GM18873 (cell line): ENCODE data around the gene DDAH1.
"Not testable (repeated sequence)": the region's sequence is repeated elsewhere in the genome, so short reads cannot be mapped to it uniquely, and the experiment has no call there.

ENCODE experiments used
- ATAC-seq: cut with Tn5 transposase; IDR thresholded peaks from one replicate; pipeline ENCODE4 v1.9.1; 2021; ENCODE audit warnings: mild to moderate bottlenecking, moderate library complexity, moderate number of reproducible peaks; ENCODE audit not compliant: unreplicated experiment, low FRiP score

DDAH1 gene

GRCh38 chr1:85465099-85465785 is at the start of gene DDAH1:
Gene DDAH1, minus strand, starts transcription at chr1:85465159. Its CDS starts 114 bp downstream, at chr1:85465045.
- no peak for ATAC-seq

GRCh38 chr1:85513998-85514397 is 49.0 kb upstream of the DDAH1 start:
- ATAC-seq: not testable (repeated sequence)

GRCh38 chr1:85504417-85504816 is 39.5 kb upstream of the DDAH1 start:
- ATAC-seq: no peak

- no peak for ATAC-seq
Observed at GRCh38 chr1:85502625-85503083, 37.7 kb upstream of the DDAH1 start.

GRCh38 chr1:85502171-85502570 is 37.2 kb upstream of the DDAH1 start:
- no peak for ATAC-seq

DNA sequence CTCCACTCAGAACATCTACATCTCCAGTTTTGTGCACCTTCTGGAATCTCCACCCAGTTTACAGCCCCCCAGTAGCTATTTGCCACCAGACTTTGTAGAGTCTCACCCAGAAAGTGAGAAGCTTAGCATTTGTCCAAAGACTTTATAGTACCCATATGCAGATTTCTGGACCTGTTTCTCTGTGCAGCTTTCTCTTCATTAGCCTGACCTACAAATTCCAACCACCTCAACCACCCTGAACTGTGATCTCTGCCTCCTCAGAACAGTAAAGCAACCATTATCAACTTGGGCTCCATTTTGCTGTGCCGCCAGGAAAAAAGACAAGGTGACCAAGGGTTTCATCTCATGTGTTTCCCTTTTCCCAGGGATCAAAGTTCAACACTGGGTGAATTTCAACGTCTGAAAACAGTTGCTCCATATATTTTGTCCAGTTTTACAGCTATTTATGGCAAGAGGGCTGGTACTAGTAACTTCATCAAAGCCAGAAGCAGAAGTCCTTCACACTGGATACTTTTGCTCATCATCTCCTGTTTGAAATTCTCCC is 36.5 kb upstream of the DDAH1 start:
- ATAC-seq: no peak

DNA sequence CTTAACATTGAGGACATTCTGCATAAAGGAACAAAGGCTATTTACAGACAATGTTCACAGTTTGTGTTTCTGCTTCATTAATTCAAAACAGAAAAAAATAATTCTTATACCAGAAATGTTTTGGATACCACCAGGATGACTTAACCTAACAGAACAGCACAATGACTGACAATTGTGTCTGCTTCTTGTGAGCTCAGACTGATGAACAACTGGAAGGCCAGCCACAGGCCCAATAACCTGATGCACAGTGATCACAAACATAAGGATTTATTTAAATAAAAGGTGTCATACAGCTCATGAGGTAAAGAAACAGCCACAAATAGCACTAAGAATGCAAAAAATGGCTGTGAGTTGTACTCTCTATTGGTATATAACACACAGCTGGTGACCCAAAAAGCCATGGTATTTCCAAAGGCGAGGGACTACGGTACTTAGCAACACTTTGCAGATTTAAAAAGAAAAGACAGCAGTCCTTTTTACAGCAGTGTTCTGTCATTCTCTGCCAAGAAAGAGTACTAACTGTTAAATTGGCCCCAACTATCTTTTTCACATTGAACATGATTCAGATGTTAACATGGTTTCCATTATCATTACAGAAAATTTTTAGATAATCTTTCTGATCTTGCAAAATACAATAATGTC is 32.1 kb upstream of the DDAH1 start:
- no peak for ATAC-seq

- no peak for ATAC-seq
Observed at GRCh38 chr1:85495556-85495955, 30.6 kb upstream of the DDAH1 start.

GRCh38 chr1:85494904-85495266 is 29.9 kb upstream of the DDAH1 start:
- no peak for ATAC-seq

GRCh38 chr1:85494074-85494903 is 29.3 kb upstream of the DDAH1 start:
- no peak for ATAC-seq

GRCh38 chr1:85490270-85490985 is 25.5 kb upstream of the DDAH1 start:
- ATAC-seq: no peak

GRCh38 chr1:85488126-85488525 is 23.2 kb upstream of the DDAH1 start:
- ATAC-seq: no peak

GRCh38 chr1:85485516-85485915 is 20.6 kb upstream of the DDAH1 start:
- ATAC-seq: no peak

- ATAC-seq: no peak
Observed at GRCh38 chr1:85484716-85485115, 19.8 kb upstream of the DDAH1 start.

- ATAC-seq: no peak
Observed at GRCh38 chr1:85484264-85484663, 19.3 kb upstream of the DDAH1 start.

- ATAC-seq: no peak
Observed at GRCh38 chr1:85481688-85482087, 16.7 kb upstream of the DDAH1 start.

DNA sequence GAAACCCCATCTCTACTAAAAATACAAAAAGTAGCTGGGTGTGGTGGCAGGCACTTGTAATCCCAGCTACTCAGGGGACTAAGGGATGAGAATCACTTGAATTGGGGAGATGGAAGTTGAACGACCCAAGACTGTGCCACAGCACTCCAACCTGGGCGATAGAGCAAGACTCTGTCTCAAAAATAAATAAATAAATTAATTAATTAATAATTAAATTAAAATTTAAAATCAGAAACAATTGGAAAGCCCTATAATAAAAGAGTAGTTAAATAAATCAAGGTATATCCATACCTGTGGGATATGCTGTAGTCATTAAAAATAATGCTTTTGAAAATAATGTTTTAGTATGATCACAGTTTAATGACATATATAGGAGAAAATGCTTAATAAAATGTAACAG is 15.6 kb upstream of the DDAH1 start:
- no peak for ATAC-seq

DNA sequence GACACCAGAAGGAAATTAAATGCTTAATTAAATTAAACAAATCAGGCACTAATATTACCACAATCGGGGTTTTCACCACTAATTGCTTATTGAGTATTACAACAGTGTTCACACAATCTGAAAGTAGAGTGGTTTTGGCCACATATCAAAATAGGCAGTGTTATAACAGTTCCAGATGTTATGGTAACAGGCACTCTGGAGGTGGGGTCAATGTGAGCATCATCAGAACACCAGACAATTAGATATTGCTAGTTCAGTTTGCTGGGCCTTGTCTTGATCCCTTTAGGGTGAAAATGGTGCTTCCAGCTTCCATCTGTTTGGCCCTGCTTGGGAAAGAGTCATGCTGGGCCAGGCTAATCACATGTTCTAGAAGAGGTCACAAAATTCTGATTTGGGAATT is 14.5 kb upstream of the DDAH1 start:
- ATAC-seq: no peak

GRCh38 chr1:85478366-85478765 is 13.4 kb upstream of the DDAH1 start:
- ATAC-seq: no peak

DNA sequence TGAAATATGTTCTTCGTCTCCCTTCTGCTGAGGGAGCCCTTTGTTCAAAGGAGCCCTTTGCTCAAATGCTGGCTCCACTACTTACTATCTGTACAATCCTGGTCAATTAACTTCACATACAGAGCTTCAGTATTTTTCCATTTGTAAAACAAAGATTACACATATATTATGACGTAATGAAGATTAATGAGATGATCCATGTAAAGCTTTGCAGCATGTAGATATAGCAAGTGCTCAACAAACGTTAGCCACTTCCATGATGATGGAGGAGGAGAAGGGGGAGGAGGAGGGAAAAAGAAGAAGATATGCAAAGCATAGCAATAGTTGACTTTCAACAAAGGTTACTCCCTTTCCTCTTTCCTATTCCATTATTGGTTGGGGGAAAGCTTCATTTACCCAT is 10.1 kb upstream of the DDAH1 start:
- no peak for ATAC-seq
